Keratinocyte (primary cell): Measurements from ENCODE around the gene ELMO2. TPM values are rescaled to one million over a fixed set of nuclear protein-coding genes. Genes with fewer than 3 reads are reported as not detected.

Experiments used
- DNase-seq: peaks from one replicate; pipeline ENCODE4 v3.0.0-alpha.2; 2011; ENCODE audit warnings: low read depth, missing footprints, low spot score
- FAIRE-seq: peaks from 2 replicates; lab custom pipeline; 2011; peaks lifted over from hg19 to GRCh38; lab: Jason Lieb, UNC
- H2AFZ ChIP-seq: 2 replicates; pipeline ENCODE4 v1.6.0; 2012; ENCODE audit warnings: low read length, control low read depth, inconsistent platforms; ENCODE audit not compliant: control insufficient read depth
- H3K27ac ChIP-seq: 2 replicates; pipeline ENCODE4 v1.5.1; 2011; ENCODE audit warnings: low read length; ENCODE audit not compliant: control insufficient read depth, insufficient read depth
- H3K27me3 ChIP-seq: 3 replicates; pipeline ENCODE4 v1.6.0; 2011; ENCODE audit warnings: low read length; ENCODE audit not compliant: control insufficient read depth, insufficient read depth; ENCODE audit errors: extremely low read depth
- H3K36me3 ChIP-seq, 2 experiments: 2 replicates in 1 of 2; 3 replicates in 1 of 2; pipeline ENCODE4 v1.5.1; 2011; ENCODE audit warnings: low read length in 2 of 2, mild to moderate bottlenecking in 1 of 2; ENCODE audit not compliant: control insufficient read depth in 2 of 2, insufficient read depth in 2 of 2; ENCODE audit errors: extremely low read depth in 1 of 2
- H3K4me1 ChIP-seq: 3 replicates; pipeline ENCODE4 v1.5.1; 2011; ENCODE audit warnings: low read length; ENCODE audit not compliant: control insufficient read depth, insufficient read depth; ENCODE audit errors: extremely low read depth
- H3K4me2 ChIP-seq: 3 replicates; pipeline ENCODE4 v1.6.0; 2011; ENCODE audit warnings: low read depth, low read length; ENCODE audit not compliant: control insufficient read depth, insufficient read depth; ENCODE audit errors: extremely low read depth
- H3K4me3 ChIP-seq, 3 experiments: fragments of 200-600 bp in 1 of 3; sonication (generic) in 1 of 3; 2 replicates in 2 of 3; 3 replicates in 1 of 3; pipeline ENCODE4 v1.5.1; 2011 to 2016; ENCODE audit warnings: low read length in 3 of 3, mild to moderate bottlenecking in 3 of 3, control low read depth in 2 of 3, inconsistent platforms in 1 of 3, low read depth in 1 of 3, mixed read lengths in 1 of 3, mixed run types in 1 of 3, moderate library complexity in 1 of 3; ENCODE audit not compliant: control insufficient read depth in 2 of 3, insufficient read depth in 2 of 3; ENCODE audit errors: extremely low read depth in 1 of 3
- H3K79me2 ChIP-seq: 2 replicates; pipeline ENCODE4 v1.6.0; 2012; ENCODE audit warnings: low read length; ENCODE audit not compliant: control insufficient read depth, insufficient read depth
- H3K9ac ChIP-seq: 3 replicates; pipeline ENCODE4 v1.6.0; 2011; ENCODE audit warnings: low read length; ENCODE audit not compliant: control insufficient read depth, insufficient read depth; ENCODE audit errors: extremely low read depth
- H3K9me1 ChIP-seq: 3 replicates; pipeline ENCODE4 v1.6.0; 2011; ENCODE audit warnings: low read length; ENCODE audit not compliant: control insufficient read depth, insufficient read depth; ENCODE audit errors: extremely low read depth
- H3K9me3 ChIP-seq: 2 replicates; pipeline ENCODE4 v1.5.1; 2012; ENCODE audit warnings: low read depth, low read length; ENCODE audit not compliant: control insufficient read depth
- H4K20me1 ChIP-seq: 3 replicates; pipeline ENCODE4 v1.6.0; 2011; ENCODE audit warnings: low read length; ENCODE audit not compliant: control insufficient read depth, insufficient read depth; ENCODE audit errors: extremely low read depth
- EZH2 ChIP-seq: IDR thresholded peaks from one replicate; pipeline ENCODE4 v1.6.1; 2012; ENCODE audit warnings: inconsistent platforms, mild to moderate bottlenecking, low read length, moderate library complexity
- dilution Hi-C: fragments of 300-500 bp; cut with MboI; formaldehyde crosslinking; loops from one replicate; pipeline ENCODE4 v1.7.0; 2020; ENCODE audit warnings: low sequenced_read_pairs; ENCODE audit not compliant: extremely low pct_ligation_motif_present
- polyA plus RNA-seq, 5 experiments: library from polyadenylated mRNA; depleted of rRNA in 3 of 5; stranded (reverse) in 3 of 5; stranded (forward) in 1 of 5; unstranded in 1 of 5; fragments of >200 nt; gene quantifications; 1 replicate in 1 of 5; 2 replicates in 3 of 5; 3 replicates in 1 of 5; pipeline versions ENCODE4 v1.2.1 to v1.2.3, GENCODE V29; 2011 to 2012; ENCODE audit warnings: missing spikeins in 2 of 5, low read depth in 1 of 5, low replicate concordance in 1 of 5
- TF ChIP-seq, protein P1 (sequence below), 3 experiments: IDR thresholded peaks in 1 of 3; conservative IDR thresholded peaks in 1 of 3; optimal IDR thresholded peaks in 1 of 3; 2 replicates in 2 of 3; 3 replicates in 1 of 3; pipeline versions ENCODE3 to v1.5.1; 2011; ENCODE audit warnings: low read length in 3 of 3, mild to moderate bottlenecking in 3 of 3, moderate library complexity in 2 of 3, control low read depth in 1 of 3, inconsistent platforms in 1 of 3; ENCODE audit not compliant: insufficient read depth in 2 of 3; ENCODE audit errors: extremely low read depth in 1 of 3

Gene ELMO2
- polyA plus RNA-seq, 1 donor (not counting 4 experiments of a cell fraction or from before 2014, with no cell fraction given), result 28.5 TPM

DNA sequence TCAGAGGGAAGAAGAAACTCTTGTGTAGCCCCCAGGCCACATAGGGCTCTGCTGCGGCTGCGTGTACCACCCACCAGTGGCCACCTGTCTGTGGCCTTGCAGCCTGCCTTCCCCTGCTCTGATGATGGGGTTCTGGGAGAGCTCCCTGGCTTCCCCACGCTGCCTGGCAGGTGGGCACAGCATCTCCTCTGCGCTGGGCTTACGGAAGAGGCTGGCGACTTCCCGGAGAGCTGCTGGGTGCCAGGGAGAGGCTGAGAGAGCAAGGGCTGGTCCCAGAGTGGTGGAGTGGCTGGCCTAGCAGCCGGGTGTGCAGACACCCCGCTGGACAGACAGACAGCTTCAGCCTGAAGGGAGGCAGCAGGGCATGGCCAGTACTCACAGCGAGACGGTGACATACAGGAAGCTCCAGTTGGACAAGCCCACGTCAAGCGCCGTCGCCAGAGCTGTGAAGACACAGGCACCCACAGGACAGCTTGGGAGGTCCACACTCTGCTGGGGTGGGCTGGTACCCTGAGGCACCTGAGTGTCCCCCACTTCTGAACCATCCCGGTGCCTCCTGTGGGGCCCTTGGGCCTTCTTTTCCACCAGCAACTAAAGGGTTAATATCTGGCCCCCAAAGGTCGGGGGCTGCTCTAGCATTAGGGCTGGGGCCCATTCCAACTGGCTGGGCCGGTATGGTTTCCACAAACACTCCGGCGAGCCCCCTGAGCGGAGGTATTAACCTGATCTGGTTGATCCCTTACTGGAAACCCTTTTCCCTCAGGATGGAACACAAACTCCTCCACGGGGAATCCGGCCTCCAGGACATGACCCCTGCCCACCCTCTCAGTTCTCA, 50.0 kb downstream of the ELMO2 start:
- H2AFZ ChIP-seq, result no peak overlapping the region
- H3K4me3 ChIP-seq, result no peak overlapping the region
- H3K9me1 ChIP-seq, result no peaks in the 10 kb centered on the region
- peaks cover 4% of the 10 kb centered on the region for H3K79me2 ChIP-seq
- dilution Hi-C loops, result no loop called here
- H3K4me1 ChIP-seq, result no peaks in the 10 kb centered on the region
- H3K27ac ChIP-seq, result no peak overlapping the region
- H4K20me1 ChIP-seq, result no peaks in the 10 kb centered on the region
- TF ChIP-seq EZH2, result no peak
- TF ChIP-seq, protein P1, sequence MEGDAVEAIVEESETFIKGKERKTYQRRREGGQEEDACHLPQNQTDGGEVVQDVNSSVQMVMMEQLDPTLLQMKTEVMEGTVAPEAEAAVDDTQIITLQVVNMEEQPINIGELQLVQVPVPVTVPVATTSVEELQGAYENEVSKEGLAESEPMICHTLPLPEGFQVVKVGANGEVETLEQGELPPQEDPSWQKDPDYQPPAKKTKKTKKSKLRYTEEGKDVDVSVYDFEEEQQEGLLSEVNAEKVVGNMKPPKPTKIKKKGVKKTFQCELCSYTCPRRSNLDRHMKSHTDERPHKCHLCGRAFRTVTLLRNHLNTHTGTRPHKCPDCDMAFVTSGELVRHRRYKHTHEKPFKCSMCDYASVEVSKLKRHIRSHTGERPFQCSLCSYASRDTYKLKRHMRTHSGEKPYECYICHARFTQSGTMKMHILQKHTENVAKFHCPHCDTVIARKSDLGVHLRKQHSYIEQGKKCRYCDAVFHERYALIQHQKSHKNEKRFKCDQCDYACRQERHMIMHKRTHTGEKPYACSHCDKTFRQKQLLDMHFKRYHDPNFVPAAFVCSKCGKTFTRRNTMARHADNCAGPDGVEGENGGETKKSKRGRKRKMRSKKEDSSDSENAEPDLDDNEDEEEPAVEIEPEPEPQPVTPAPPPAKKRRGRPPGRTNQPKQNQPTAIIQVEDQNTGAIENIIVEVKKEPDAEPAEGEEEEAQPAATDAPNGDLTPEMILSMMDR (optimal IDR thresholded peaks at IDR 0.05 in 1 of 3, IDR thresholded peaks at IDR 0.05 in 1 of 3, conservative IDR thresholded peaks at IDR 0.05 in 1 of 3; ENCODE audit: extremely low read depth in 1 of 3, insufficient read depth in 2 of 3, low read length in 3 of 3), result no peak
- no peaks in the 10 kb centered on the region for H3K27me3 ChIP-seq
- no peak overlapping the region for H3K4me2 ChIP-seq
- FAIRE-seq, result no peak
- H3K36me3 ChIP-seq, result peaks cover 11 to 13% of the 10 kb centered on the region in 2 experiments
- no peaks in the 10 kb centered on the region for H3K9me3 ChIP-seq
- no peak overlapping the region for H3K9ac ChIP-seq
- DNase-seq, result no peak

DNA sequence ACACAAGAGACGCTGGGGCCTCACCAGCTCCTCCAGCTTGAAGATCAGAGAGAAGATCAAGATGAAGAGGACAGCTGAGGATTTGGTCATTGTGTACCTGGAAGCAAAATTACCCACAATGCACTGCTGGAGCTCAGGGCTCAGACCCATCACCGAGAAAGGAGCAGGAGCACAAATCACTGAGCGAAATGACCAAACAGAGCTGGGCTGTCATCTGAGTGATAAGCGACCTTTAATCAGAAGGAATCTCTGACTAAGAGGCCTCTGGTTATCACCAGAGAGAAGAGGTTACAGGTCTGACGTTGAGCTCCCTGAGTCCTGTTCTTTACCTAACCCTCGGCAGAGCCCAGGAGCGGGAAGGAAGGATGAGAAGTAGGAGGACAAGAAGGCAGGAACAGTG, 50.6 kb downstream of the ELMO2 start:
- H2AFZ ChIP-seq, result no peak overlapping the region
- H3K4me3 ChIP-seq, result no peak overlapping the region
- no peak overlapping the region for H3K4me2 ChIP-seq
- H3K9me3 ChIP-seq, result no peaks in the 10 kb centered on the region
- H4K20me1 ChIP-seq, result no peaks in the 10 kb centered on the region
- TF ChIP-seq, protein P1 (optimal IDR thresholded peaks at IDR 0.05 in 1 of 3, IDR thresholded peaks at IDR 0.05 in 1 of 3, conservative IDR thresholded peaks at IDR 0.05 in 1 of 3; ENCODE audit: extremely low read depth in 1 of 3, insufficient read depth in 2 of 3, low read length in 3 of 3), result no peak
- no peak for TF ChIP-seq EZH2
- no peak overlapping the region for H3K9ac ChIP-seq
- FAIRE-seq (no peak), DNase-seq (no peak)
- no peak overlapping the region for H3K27ac ChIP-seq
- no peaks in the 10 kb centered on the region for H3K79me2 ChIP-seq
- H3K4me1 ChIP-seq, result no peaks in the 10 kb centered on the region
- peaks cover 11 to 13% of the 10 kb centered on the region in 2 experiments for H3K36me3 ChIP-seq
- no peaks in the 10 kb centered on the region for H3K9me1 ChIP-seq
- H3K27me3 ChIP-seq, result no peaks in the 10 kb centered on the region
- dilution Hi-C loops, result no loop called here
